Suprapubic skin (tissue), 4 donors: ENCODE measurements around the gene RPSA.

ENCODE experiments used
- CTCF ChIP-seq, 2 donors: fragments of 200-600 bp in 1 of 2; fragments of 450-650 bp in 1 of 2; sonication (generic) in 1 of 2; IDR thresholded peaks; one replicate each; pipeline ENCODE4 v1.5.1; 2016 to 2019; ENCODE audit warnings: antibody characterized with exemption in 2 of 2, mild to moderate bottlenecking in 1 of 2, moderate library complexity in 1 of 2
- EP300 ChIP-seq: sonication (generic); formaldehyde crosslinking; IDR thresholded peaks from one replicate; pipeline ENCODE4 v1.6.1; 2017; ENCODE audit warnings: antibody characterized with exemption
- POLR2A ChIP-seq, 2 donors: fragments of 450-650 bp; IDR thresholded peaks; one replicate each; pipeline ENCODE4 v1.6.1; 2017; ENCODE audit warnings: antibody characterized with exemption in 2 of 2, mild to moderate bottlenecking in 2 of 2, moderate library complexity in 2 of 2
- POLR2AphosphoS5 ChIP-seq, 3 donors: sonication (generic); formaldehyde crosslinking; IDR thresholded peaks; one replicate each; pipeline ENCODE4 v1.6.1; 2017; ENCODE audit warnings: antibody characterized with exemption in 3 of 3

- no peak for TF ChIP-seq POLR2A (IDR thresholded peaks at IDR 0.05)
- TF ChIP-seq CTCF (IDR thresholded peaks at IDR 0.05), result no peak
- TF ChIP-seq POLR2AphosphoS5 (IDR thresholded peaks at IDR 0.05), result no peak
- no peak for TF ChIP-seq EP300
These were observed 7.8 kb upstream of the RPSA start for GRCh38 chr3:39398700-39399099.
